ENCODE results near the gene SEC61G.

SEC61G gene

GRCh38 chr7:54798530-54798929, 39.5 kb upstream of the SEC61G start:
- Histone ChIP-seq H3K79me2 (ENCODE audit: control insufficient read depth, insufficient read depth, low read length, poor library complexity) (no peaks in the 10 kb centered on the region), H3K4me3 (ENCODE audit: low read depth, low read length) (no peak overlapping the region), H3K27me3 (ENCODE audit: insufficient read depth, low read length) (no peaks in the 10 kb centered on the region), H4K12ac (ENCODE audit: low read depth, low read length) (no peak overlapping the region), H4K91ac (ENCODE audit: low read depth, low read length) (no peak overlapping the region), H2BK5ac (ENCODE audit: low read depth, low read length, poor library complexity) (no peak overlapping the region), H3K23ac (ENCODE audit: low read length) (no peak overlapping the region), H3K9ac (ENCODE audit: low read length) (no peak overlapping the region), H2AK5ac (ENCODE audit: low read length) (no peak overlapping the region), H3K27ac (ENCODE audit: low read depth, low read length) (no peak overlapping the region), H3K14ac (ENCODE audit: low read length) (no peak overlapping the region), H3K79me1 (ENCODE audit: low read length) (no peaks in the 10 kb centered on the region), H3K4me2 (ENCODE audit: low read length) (no peak overlapping the region), H3K36me3 (ENCODE audit: control insufficient read depth in 1 of 2, insufficient read depth in 2 of 2, low read length in 2 of 2) (no peaks in the 10 kb centered on the region), H3K9me3 (ENCODE audit: insufficient read depth, low read depth, low read length) (peaks cover 2% of the 10 kb centered on the region), H3K4me1 (ENCODE audit: control insufficient read depth in 1 of 2, insufficient read depth in 2 of 2, low read length in 2 of 2) (no peaks in the 10 kb centered on the region), H2BK12ac (ENCODE audit: low read length) (no peak overlapping the region), H3K4ac (ENCODE audit: low read depth, low read length) (no peak overlapping the region), H2BK120ac (ENCODE audit: insufficient read depth, low read length, poor library complexity) (no peak overlapping the region), H3K18ac (ENCODE audit: low read length) (no peak overlapping the region), H4K8ac (ENCODE audit: low read depth, low read length) (no peak overlapping the region), H2AFZ (ENCODE audit: insufficient read depth, low read length, poor library complexity) (no peak overlapping the region)
- WGBS (ENCODE audit: extremely low coverage, insufficient coverage, insufficient read length) = no CpG with 5 or more reads among the region's 4 CpGs
- no peak for DNase-seq

GRCh38 chr7:54796853-54797252, 37.8 kb upstream of the SEC61G start:
- no peak overlapping the region for H3K9ac ChIP-seq (ENCODE audit: low read length)

GRCh38 chr7:54796150-54796549, 37.1 kb upstream of the SEC61G start:
- Histone ChIP-seq H4K8ac (ENCODE audit: low read depth, low read length) (no peak overlapping the region), H3K4ac (ENCODE audit: low read depth, low read length) (no peak overlapping the region), H3K27me3 (ENCODE audit: insufficient read depth, low read length) (no peaks in the 10 kb centered on the region), H3K27ac (ENCODE audit: low read depth, low read length) (no peak overlapping the region), H3K9ac (ENCODE audit: low read length) (no peak overlapping the region), H3K18ac (ENCODE audit: low read length) (no peak overlapping the region), H2AFZ (ENCODE audit: insufficient read depth, low read length, poor library complexity) (no peak overlapping the region), H3K23ac (ENCODE audit: low read length) (no peak overlapping the region), H3K36me3 (ENCODE audit: control insufficient read depth in 1 of 2, insufficient read depth in 2 of 2, low read length in 2 of 2) (no peaks in the 10 kb centered on the region), H2BK5ac (ENCODE audit: low read depth, low read length, poor library complexity) (no peak overlapping the region), H3K4me2 (ENCODE audit: low read length) (no peak overlapping the region), H3K14ac (ENCODE audit: low read length) (no peak overlapping the region), H4K91ac (ENCODE audit: low read depth, low read length) (no peak overlapping the region), H3K4me1 (ENCODE audit: control insufficient read depth in 1 of 2, insufficient read depth in 2 of 2, low read length in 2 of 2) (no peaks in the 10 kb centered on the region), H2AK5ac (ENCODE audit: low read length) (no peak overlapping the region), H2BK12ac (ENCODE audit: low read length) (no peak overlapping the region), H3K79me1 (ENCODE audit: low read length) (no peaks in the 10 kb centered on the region), H2BK120ac (ENCODE audit: insufficient read depth, low read length, poor library complexity) (no peak overlapping the region), H3K4me3 (ENCODE audit: low read depth, low read length) (no peak overlapping the region), H3K9me3 (ENCODE audit: insufficient read depth, low read depth, low read length) (peaks cover 2% of the 10 kb centered on the region), H4K12ac (ENCODE audit: low read depth, low read length) (no peak overlapping the region), H3K79me2 (ENCODE audit: control insufficient read depth, insufficient read depth, low read length, poor library complexity) (no peaks in the 10 kb centered on the region)
- WGBS (ENCODE audit: extremely low coverage, insufficient coverage, insufficient read length) = no CpG with 5 or more reads among the region's 6 CpGs
- DNase-seq = no peak

More at GRCh38 chr7:54796853-54797252, 37.8 kb upstream of the SEC61G start:
- Histone ChIP-seq H3K79me2 (ENCODE audit: control insufficient read depth, insufficient read depth, low read length, poor library complexity) (no peaks in the 10 kb centered on the region), H2AK5ac (ENCODE audit: low read length) (no peak overlapping the region), H2BK120ac (ENCODE audit: insufficient read depth, low read length, poor library complexity) (no peak overlapping the region), H3K27me3 (ENCODE audit: insufficient read depth, low read length) (no peaks in the 10 kb centered on the region), H3K4me1 (ENCODE audit: control insufficient read depth in 1 of 2, insufficient read depth in 2 of 2, low read length in 2 of 2) (no peaks in the 10 kb centered on the region), H3K27ac (ENCODE audit: low read depth, low read length) (no peak overlapping the region), H2BK12ac (ENCODE audit: low read length) (no peak overlapping the region), H4K91ac (ENCODE audit: low read depth, low read length) (no peak overlapping the region), H3K18ac (ENCODE audit: low read length) (no peak overlapping the region), H2BK5ac (ENCODE audit: low read depth, low read length, poor library complexity) (no peak overlapping the region), H3K4ac (ENCODE audit: low read depth, low read length) (no peak overlapping the region), H3K23ac (ENCODE audit: low read length) (no peak overlapping the region), H4K12ac (ENCODE audit: low read depth, low read length) (no peak overlapping the region), H3K14ac (ENCODE audit: low read length) (no peak overlapping the region), H3K9me3 (ENCODE audit: insufficient read depth, low read depth, low read length) (peaks cover 2% of the 10 kb centered on the region), H3K36me3 (ENCODE audit: control insufficient read depth in 1 of 2, insufficient read depth in 2 of 2, low read length in 2 of 2) (no peaks in the 10 kb centered on the region), H4K8ac (ENCODE audit: low read depth, low read length) (no peak overlapping the region), H3K4me2 (ENCODE audit: low read length) (no peak overlapping the region), H3K79me1 (ENCODE audit: low read length) (no peaks in the 10 kb centered on the region), H2AFZ (ENCODE audit: insufficient read depth, low read length, poor library complexity) (no peak overlapping the region), H3K4me3 (ENCODE audit: low read depth, low read length) (no peak overlapping the region)
- WGBS (ENCODE audit: extremely low coverage, insufficient coverage, insufficient read length) = no CpG with 5 or more reads among the region's 4 CpGs
- no peak for DNase-seq

GRCh38 chr7:54792383-54792782, 33.4 kb upstream of the SEC61G start:
- Histone ChIP-seq H3K79me1 (ENCODE audit: low read length) (no peaks in the 10 kb centered on the region), H3K4ac (ENCODE audit: low read depth, low read length) (no peak overlapping the region), H4K8ac (ENCODE audit: low read depth, low read length) (no peak overlapping the region), H3K79me2 (ENCODE audit: control insufficient read depth, insufficient read depth, low read length, poor library complexity) (no peaks in the 10 kb centered on the region), H3K4me1 (ENCODE audit: control insufficient read depth in 1 of 2, insufficient read depth in 2 of 2, low read length in 2 of 2) (peaks cover 0 to 2% of the 10 kb centered on the region in 2 experiments), H2AFZ (ENCODE audit: insufficient read depth, low read length, poor library complexity) (no peak overlapping the region), H3K14ac (ENCODE audit: low read length) (no peak overlapping the region), H2BK120ac (ENCODE audit: insufficient read depth, low read length, poor library complexity) (no peak overlapping the region), H3K9me3 (ENCODE audit: insufficient read depth, low read depth, low read length) (no peaks in the 10 kb centered on the region), H3K36me3 (ENCODE audit: control insufficient read depth in 1 of 2, insufficient read depth in 2 of 2, low read length in 2 of 2) (no peaks in the 10 kb centered on the region), H4K12ac (ENCODE audit: low read depth, low read length) (no peak overlapping the region), H3K18ac (ENCODE audit: low read length) (no peak overlapping the region), H3K4me2 (ENCODE audit: low read length) (no peak overlapping the region), H3K27me3 (ENCODE audit: insufficient read depth, low read length) (no peaks in the 10 kb centered on the region), H4K91ac (ENCODE audit: low read depth, low read length) (no peak overlapping the region), H3K23ac (ENCODE audit: low read length) (no peak overlapping the region), H2AK5ac (ENCODE audit: low read length) (no peak overlapping the region), H2BK5ac (ENCODE audit: low read depth, low read length, poor library complexity) (no peak overlapping the region), H3K4me3 (ENCODE audit: low read depth, low read length) (no peak overlapping the region), H2BK12ac (ENCODE audit: low read length) (no peak overlapping the region), H3K9ac (ENCODE audit: low read length) (no peak overlapping the region), H3K27ac (ENCODE audit: low read depth, low read length) (no peak overlapping the region)
- no peak for DNase-seq
- no CpG with 5 or more reads among the region's 11 CpGs for WGBS (ENCODE audit: extremely low coverage, insufficient coverage, insufficient read length)

Data from trophoblast cell (in vitro differentiated cells and primary cell).